Measurements from ENCODE around the gene TLK2.

GRCh38 chr17:62662855-62663254 lies 184.2 kb downstream of the TLK2 start:
- TF ChIP-seq CTCF (IDR thresholded peaks at IDR 0.05; ENCODE audit: low read depth, low read length) (no peak), POLR2A (IDR thresholded peaks at IDR 0.05; ENCODE audit: extremely low read depth, insufficient read length) (no peak), MAX (IDR thresholded peaks at IDR 0.05; ENCODE audit: low read depth, low read length) (no peak), MYC (IDR thresholded peaks at IDR 0.05; ENCODE audit: low read depth, low read length) (no peak)

All from NB4 (cell line).